ENCODE data around the gene TYSND1. TPM values are rescaled to one million over a fixed set of nuclear protein-coding genes. Genes with fewer than 3 reads are reported as not detected.

TYSND1 gene
- total and polyA plus RNA-seq, 2 of the 13 experiments (the other 11 are each of a cell fraction or from before 2014, with no cell fraction given) = 3.3 to 8.9 TPM

DNA sequence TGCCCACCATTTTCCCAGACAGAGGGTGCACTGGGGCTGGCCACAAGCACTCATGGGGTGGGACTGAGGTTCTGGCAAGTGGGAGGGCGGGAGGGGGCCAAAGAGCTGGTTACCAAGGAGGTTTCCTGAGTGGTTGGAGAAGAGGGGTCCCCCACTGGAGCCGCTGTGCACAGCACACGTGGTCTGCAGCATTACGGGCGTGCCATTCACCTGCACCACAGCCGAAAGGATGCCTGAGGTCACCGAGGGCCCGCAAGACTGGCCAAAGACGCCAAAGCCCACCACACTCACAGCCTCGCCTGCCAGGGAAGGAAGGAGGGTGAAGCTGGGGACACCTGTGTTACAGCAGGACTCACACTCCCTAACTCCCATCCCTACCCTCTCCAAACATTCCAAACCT, 3.9 kb downstream of the TYSND1 start:
- Histone ChIP-seq H3K4me2 (ENCODE audit: low read depth, low read length) (no peak overlapping the region), H3K9ac (ENCODE audit: insufficient read depth, low read depth, low read length) (no peak overlapping the region), H3K9me3 (ENCODE audit: low read length) (no peaks in the 10 kb centered on the region), H3K4me1 (ENCODE audit: insufficient read depth, low read length) (peaks cover 24% of the 10 kb centered on the region), H3K27me3 (ENCODE audit: control insufficient read depth in 1 of 2, insufficient read depth in 2 of 2, low read length in 2 of 2) (no peaks in the 10 kb centered on the region), H2AFZ (ENCODE audit: low read length) (no peak overlapping the region), H4K20me1 (ENCODE audit: insufficient read depth, low read length) (no peaks in the 10 kb centered on the region), H3K4me3 (replicated peaks in 1 of 3; ENCODE audit: insufficient read depth in 1 of 3, low read depth in 2 of 3, low read length in 3 of 3) (no peak overlapping the region), H3K27ac (ENCODE audit: extremely low read length, insufficient read depth, low read length) (no peak overlapping the region), H3K79me2 (ENCODE audit: insufficient read depth, low read length) (peaks cover 10% of the 10 kb centered on the region), H3K36me3 (replicated peaks in 1 of 2; ENCODE audit: control insufficient read depth in 1 of 2, insufficient read depth in 2 of 2, low read length in 2 of 2) (no peaks in the 10 kb centered on the region)
- ChIA-PET CTCF (ENCODE audit: low intra/inter-chr PET ratio, low total read pairs) (no interaction called here), POLR2A (no interaction called here)
- no peak for DNase-seq (ENCODE audit: low spot score)
- FAIRE-seq = no peak
- 94% methylated on average over 8 of the region's 10 CpGs for WGBS (ENCODE audit: low lambda C conversion rate)
- in situ Hi-C loops (cut with HindIII; ENCODE audit: extremely low pct_ligation_motif_present, low pct_unique_long_range_greater_than_20kb) = no loop called here
- intact Hi-C loops (cut with micrococcal nuclease; ENCODE audit: unreplicated experiment) = no loop called here
- no peak for ATAC-seq
- no TSS peak for BruUV-seq (replicated peaks)
- TF ChIP-seq, protein P1, sequence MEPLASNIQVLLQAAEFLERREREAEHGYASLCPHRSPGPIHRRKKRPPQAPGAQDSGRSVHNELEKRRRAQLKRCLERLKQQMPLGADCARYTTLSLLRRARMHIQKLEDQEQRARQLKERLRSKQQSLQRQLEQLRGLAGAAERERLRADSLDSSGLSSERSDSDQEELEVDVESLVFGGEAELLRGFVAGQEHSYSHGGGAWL (CRISPR knock-in tag; IDR thresholded peaks at IDR 0.05) = no peak
- no peak for TF ChIP-seq TAF15 (IDR thresholded peaks at IDR 0.05; ENCODE audit: low read depth, low read length, poor library complexity, severe bottlenecking)
- no peak for TF ChIP-seq NAIF1 (CRISPR knock-in tag; IDR thresholded peaks at IDR 0.05; ENCODE audit: borderline replicate concordance)
- TF ChIP-seq ZNF713 (CRISPR knock-in tag; IDR thresholded peaks at IDR 0.05) = no peak
- no peak for TF ChIP-seq SUZ12 (IDR thresholded peaks at IDR 0.05; ENCODE audit: low read depth, low read length)
- no peak for TF ChIP-seq ZNF232 (CRISPR knock-in tag; IDR thresholded peaks at IDR 0.05; ENCODE audit: borderline replicate concordance)
- TF ChIP-seq, protein P2, sequence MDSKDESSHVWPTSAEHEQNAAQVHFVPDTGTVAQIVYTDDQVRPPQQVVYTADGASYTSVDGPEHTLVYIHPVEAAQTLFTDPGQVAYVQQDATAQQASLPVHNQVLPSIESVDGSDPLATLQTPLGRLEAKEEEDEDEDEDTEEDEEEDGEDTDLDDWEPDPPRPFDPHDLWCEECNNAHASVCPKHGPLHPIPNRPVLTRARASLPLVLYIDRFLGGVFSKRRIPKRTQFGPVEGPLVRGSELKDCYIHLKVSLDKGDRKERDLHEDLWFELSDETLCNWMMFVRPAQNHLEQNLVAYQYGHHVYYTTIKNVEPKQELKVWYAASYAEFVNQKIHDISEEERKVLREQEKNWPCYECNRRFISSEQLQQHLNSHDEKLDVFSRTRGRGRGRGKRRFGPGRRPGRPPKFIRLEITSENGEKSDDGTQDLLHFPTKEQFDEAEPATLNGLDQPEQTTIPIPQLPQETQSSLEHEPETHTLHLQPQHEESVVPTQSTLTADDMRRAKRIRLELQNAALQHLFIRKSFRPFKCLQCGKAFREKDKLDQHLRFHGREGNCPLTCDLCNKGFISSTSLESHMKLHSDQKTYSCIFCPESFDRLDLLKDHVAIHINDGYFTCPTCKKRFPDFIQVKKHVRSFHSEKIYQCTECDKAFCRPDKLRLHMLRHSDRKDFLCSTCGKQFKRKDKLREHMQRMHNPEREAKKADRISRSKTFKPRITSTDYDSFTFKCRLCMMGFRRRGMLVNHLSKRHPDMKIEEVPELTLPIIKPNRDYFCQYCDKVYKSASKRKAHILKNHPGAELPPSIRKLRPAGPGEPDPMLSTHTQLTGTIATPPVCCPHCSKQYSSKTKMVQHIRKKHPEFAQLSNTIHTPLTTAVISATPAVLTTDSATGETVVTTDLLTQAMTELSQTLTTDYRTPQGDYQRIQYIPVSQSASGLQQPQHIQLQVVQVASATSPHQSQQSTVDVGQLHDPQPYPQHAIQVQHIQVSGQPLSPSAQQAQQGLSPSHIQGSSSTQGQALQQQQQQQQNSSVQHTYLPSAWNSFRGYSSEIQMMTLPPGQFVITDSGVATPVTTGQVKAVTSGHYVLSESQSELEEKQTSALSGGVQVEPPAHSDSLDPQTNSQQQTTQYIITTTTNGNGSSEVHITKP (CRISPR knock-in tag; IDR thresholded peaks at IDR 0.05; ENCODE audit: low read depth) = no peak
- no peak for TF ChIP-seq SP5 (CRISPR knock-in tag; IDR thresholded peaks at IDR 0.05; ENCODE audit: borderline replicate concordance, low read depth)
- TF ChIP-seq, protein P3, sequence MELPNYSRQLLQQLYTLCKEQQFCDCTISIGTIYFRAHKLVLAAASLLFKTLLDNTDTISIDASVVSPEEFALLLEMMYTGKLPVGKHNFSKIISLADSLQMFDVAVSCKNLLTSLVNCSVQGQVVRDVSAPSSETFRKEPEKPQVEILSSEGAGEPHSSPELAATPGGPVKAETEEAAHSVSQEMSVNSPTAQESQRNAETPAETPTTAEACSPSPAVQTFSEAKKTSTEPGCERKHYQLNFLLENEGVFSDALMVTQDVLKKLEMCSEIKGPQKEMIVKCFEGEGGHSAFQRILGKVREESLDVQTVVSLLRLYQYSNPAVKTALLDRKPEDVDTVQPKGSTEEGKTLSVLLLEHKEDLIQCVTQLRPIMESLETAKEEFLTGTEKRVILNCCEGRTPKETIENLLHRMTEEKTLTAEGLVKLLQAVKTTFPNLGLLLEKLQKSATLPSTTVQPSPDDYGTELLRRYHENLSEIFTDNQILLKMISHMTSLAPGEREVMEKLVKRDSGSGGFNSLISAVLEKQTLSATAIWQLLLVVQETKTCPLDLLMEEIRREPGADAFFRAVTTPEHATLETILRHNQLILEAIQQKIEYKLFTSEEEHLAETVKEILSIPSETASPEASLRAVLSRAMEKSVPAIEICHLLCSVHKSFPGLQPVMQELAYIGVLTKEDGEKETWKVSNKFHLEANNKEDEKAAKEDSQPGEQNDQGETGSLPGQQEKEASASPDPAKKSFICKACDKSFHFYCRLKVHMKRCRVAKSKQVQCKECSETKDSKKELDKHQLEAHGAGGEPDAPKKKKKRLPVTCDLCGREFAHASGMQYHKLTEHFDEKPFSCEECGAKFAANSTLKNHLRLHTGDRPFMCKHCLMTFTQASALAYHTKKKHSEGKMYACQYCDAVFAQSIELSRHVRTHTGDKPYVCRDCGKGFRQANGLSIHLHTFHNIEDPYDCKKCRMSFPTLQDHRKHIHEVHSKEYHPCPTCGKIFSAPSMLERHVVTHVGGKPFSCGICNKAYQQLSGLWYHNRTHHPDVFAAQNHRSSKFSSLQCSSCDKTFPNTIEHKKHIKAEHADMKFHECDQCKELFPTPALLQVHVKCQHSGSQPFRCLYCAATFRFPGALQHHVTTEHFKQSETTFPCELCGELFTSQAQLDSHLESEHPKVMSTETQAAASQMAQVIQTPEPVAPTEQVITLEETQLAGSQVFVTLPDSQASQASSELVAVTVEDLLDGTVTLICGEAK (IDR thresholded peaks at IDR 0.05) = no peak
- TF ChIP-seq, protein P3 (CRISPR knock-in tag; IDR thresholded peaks at IDR 0.05) = no peak
- TF ChIP-seq EED (CRISPR knock-in tag; IDR thresholded peaks at IDR 0.05) = no peak

All from HepG2 (cell line).